Measurements from ENCODE around the gene AP4M1. TPM values are rescaled to one million over a fixed set of nuclear protein-coding genes. Genes with fewer than 3 reads are reported as not detected.

AP4M1 gene
- total RNA-seq, 3 donors from 2014 or later: 13.4 to 16.0 (median 16.0) TPM

Other genes starting within 250 kb of the AP4M1 start
- under 1 TPM in 1 of 3 donors, not detected in 2; 0.24 TPM for gene OR2AE1, start 224.6 kb upstream of the AP4M1 start, total RNA-seq
- gene TRIM4, start 182.1 kb upstream of the AP4M1 start, total RNA-seq: 10 to 100 TPM; 23.6 to 25.5 (median 23.8) TPM
- under 1 TPM; 0.24 to 0.40 (median 0.29) TPM for gene GJC3, start 172.0 kb upstream of the AP4M1 start, total RNA-seq
- gene AZGP1, start 125.6 kb upstream of the AP4M1 start, total RNA-seq: under 1 TPM; 0.34 to 0.63 (median 0.46) TPM
- 10 to 100 TPM; 30.9 to 32.8 (median 32.3) TPM for gene ZKSCAN1, start 86.0 kb upstream of the AP4M1 start, total RNA-seq
- gene ZSCAN21, start 51.9 kb upstream of the AP4M1 start, total RNA-seq: 1 to 10 TPM; 8.5 to 9.9 (median 9.4) TPM
- gene ZNF3, start 19.9 kb upstream of the AP4M1 start, total RNA-seq: 10 to 100 TPM; 18.8 to 21.8 (median 21.6) TPM
- 100 to 1,000 TPM; 105 to 120 (median 112) TPM for gene COPS6, start 12.7 kb upstream of the AP4M1 start, total RNA-seq
- gene MCM7, start 246 bp upstream of the AP4M1 start, total RNA-seq: 100 to 1,000 TPM; 471 to 592 (median 521) TPM
- gene TAF6, start 17.7 kb downstream of the AP4M1 start, total RNA-seq: 10 to 100 TPM; 67.3 to 74.2 (median 72.9) TPM
- 1 to 10 TPM; 6.6 to 8.6 (median 7.6) TPM for gene CNPY4, start 18.0 kb downstream of the AP4M1 start, total RNA-seq
- 1 to 10 TPM; 3.0 to 4.8 (median 3.2) TPM for gene MBLAC1, start 25.3 kb downstream of the AP4M1 start, total RNA-seq
- 100 to 1,000 TPM; 109 to 119 (median 115) TPM for gene LAMTOR4, start 47.3 kb downstream of the AP4M1 start, total RNA-seq
- 10 to 100 TPM; 41.9 to 45.6 (median 43.6) TPM for gene TRAPPC14, start 57.1 kb downstream of the AP4M1 start, total RNA-seq
- 1 to 10 TPM in 1 of 3 donors, under 1 TPM in 2; 0.33 to 1.2 (median 0.40) TPM for gene GAL3ST4, start 67.0 kb downstream of the AP4M1 start, total RNA-seq
- gene GPC2, start 75.7 kb downstream of the AP4M1 start, total RNA-seq: 1 to 10 TPM; 3.5 to 4.2 (median 4.1) TPM
- 1 to 10 TPM; 3.3 to 5.8 (median 3.9) TPM for gene STAG3, start 76.3 kb downstream of the AP4M1 start, total RNA-seq
- gene PVRIG, start 118.3 kb downstream of the AP4M1 start, total RNA-seq: 10 to 100 TPM; 21.9 to 37.1 (median 27.8) TPM
- gene SPDYE3, start 206.1 kb downstream of the AP4M1 start, total RNA-seq: not detected